HG03342 (cell line): ENCODE measurements around the gene SAMD1.
"Not testable (repeated sequence)": the region's sequence is repeated elsewhere in the genome, so short reads cannot be mapped to it uniquely, and the experiment has no call there.

ENCODE experiments used
- ATAC-seq: cut with Tn5 transposase; IDR thresholded peaks from one replicate; pipeline ENCODE4 v1.9.1; 2021; ENCODE audit warnings: mild to moderate bottlenecking, moderate library complexity; ENCODE audit not compliant: unreplicated experiment

Gene SAMD1

DNA sequence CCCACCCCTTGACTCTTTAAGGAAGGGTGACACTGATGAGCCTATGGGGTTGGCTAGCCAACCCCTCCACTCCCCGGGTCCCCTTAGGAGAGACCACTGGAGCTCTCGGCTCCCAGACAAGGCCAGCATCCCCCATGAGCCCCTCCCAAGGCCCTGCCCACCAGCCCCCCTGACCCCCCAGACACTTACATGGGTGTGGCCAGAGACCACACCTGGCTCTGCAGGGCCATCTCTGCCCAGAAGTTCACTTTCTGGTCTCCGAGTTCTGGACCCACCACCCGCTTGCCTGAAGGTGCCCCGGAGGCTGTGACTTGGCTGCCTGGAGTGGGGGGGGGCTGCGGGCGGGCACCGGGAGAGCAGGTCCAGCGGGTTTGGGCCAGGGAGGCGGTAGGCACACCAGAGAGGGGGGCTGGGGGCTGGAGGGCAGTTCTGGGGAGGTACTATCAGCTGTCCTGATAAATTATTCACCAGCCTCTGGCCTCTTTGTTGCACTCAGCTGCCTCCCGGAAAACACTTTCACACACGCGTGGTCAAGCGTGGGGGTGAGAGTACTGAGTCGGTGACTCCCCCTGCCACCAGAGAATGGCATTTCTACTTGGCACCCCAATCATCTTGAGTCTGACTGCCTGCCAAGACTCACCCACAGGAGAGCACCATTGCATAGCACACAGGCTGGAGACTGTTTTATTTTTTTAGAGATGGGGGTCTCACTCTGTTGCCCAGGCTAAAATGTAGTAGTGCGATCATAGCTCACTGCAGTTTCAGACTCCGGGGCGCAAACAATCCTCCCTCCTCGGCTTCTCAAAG, 28.6 kb downstream of the SAMD1 start, which contains the start of gene PALM3:
Gene PALM3 (minus strand): TSS at position 326 of the 807 bp plus-strand sequence. CDS start 96 bp downstream, at position 230.
- no peak for ATAC-seq

DNA sequence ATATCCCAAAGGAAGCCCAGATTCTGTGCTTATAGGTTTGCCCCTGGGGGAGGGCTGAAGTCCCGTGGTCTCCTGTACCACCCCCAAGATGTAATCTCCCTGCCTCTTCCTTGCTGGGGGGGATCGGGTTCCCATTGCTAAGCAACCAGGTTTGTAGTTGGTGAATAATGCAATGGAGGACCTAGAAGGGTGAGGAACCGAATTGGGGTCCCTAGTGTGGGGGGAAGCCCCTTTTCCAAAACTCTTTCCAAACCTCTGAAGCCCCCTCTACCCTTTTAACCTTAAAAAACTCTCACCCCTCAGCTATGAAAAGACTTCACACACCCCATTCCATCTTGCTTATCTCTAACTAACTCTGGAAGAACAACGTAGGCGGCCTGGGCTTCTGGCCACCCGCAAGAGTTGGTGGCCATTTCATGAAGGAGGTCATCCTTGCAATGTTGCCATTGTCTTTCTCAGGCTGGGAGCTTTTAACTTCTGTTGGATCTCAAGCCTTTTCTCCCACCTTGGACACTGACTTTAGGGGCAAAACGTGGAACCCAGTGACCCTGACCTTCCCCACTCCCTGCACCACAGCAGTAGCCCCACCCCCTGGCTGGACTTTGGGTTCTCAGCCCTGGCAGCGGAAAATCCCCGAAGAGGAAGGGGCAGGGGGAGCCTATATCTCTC, 29.3 kb downstream of the SAMD1 start:
- no peak for ATAC-seq

DNA sequence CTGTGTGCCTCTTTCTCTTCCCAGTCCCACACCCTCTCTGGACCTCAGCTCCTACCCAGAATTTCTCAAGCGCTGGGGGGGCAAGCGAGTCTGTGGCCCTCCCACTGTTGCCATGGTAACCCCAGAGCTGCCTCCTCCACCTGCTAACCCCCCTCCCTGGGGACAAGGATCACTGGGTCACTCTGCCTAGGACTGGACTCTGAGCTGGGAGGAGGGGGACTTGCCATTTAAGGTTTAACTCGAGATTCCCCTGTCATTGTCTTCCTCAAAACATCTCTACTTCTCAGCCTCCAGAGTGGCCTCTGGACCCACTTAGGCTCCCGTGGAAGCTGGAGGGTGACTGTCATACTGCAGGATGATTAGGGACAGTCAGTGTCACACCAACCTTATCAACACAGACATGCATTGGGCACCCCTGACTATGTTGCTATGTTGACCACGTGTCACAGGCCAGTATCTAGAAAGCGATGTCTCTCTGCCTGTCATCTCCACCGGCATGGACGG, 30.8 kb downstream of the SAMD1 start:
- ATAC-seq, result no peak

- no peak for ATAC-seq
These were observed 31.5 kb downstream of the SAMD1 start for GRCh38 chr19:14059093-14059480.

GRCh38 chr19:14058182-14059092, 32.1 kb downstream of the SAMD1 start:
- ATAC-seq, result no peak

- ATAC-seq, result no peak
These were observed 33.7 kb downstream of the SAMD1 start for GRCh38 chr19:14056741-14057356.

GRCh38 chr19:14056069-14056666, 34.4 kb downstream of the SAMD1 start:
- ATAC-seq, result no peak

DNA sequence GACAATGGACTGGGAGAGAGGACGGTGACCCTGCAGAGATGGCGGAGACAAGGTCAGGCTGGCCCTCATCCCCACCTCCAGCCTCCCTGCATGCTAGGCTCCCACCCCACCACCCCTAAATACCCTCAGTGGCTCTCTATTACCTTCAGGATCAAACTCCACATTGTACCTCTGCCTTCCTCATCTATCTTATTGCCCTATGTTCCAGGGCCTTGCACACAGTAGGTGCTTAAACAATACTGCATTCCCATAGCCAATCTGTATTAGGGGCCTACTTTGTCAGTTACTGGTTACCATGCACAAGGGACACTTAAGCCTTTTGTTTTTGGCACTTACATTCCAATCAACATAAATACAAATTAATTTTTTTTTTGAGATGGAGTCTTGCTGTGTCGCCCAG, 35.2 kb downstream of the SAMD1 start:
- no peak for ATAC-seq

DNA sequence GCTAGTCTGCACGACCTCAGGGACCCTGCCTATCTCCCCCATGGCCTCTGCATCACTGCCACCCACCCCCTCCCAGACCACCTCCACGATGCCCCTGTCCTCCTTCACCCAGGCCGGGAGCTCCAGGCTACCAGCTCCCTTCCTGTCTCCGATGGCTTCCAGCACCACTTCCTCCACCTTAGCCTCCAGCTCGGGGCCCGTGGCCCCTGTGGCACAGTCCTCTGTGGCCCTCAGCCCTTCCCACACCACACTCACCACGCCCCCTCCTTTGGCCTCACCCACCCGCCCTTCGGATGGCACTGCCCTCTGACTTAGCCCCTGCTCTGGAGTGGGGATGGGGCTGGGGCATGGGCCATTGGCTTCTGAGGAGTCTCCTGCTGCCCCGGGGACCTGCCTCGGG, 35.8 kb downstream of the SAMD1 start:
- no peak for ATAC-seq

- no peak for ATAC-seq
These were observed 36.5 kb downstream of the SAMD1 start for GRCh38 chr19:14054099-14054498.

DNA sequence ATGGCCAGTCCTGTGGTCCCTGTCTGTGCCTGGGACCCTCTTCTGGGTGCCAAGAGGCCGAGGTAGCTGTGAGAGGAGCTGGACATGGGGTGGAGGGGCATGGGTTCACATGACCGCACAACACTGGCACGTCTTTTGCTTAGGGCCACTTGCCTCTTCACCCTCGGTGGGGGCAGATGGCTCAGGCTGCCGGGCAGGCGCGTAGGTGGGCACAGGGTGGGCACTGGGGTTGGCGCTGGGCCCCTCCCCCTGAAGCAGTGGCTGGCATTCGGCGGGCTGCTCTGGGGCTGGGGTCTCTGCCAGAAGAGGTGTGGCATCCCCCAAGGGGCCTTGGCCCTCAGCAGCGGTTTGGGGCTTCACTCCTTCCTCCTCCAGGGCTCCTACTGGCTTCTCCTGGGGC, 37.1 kb downstream of the SAMD1 start:
- ATAC-seq, result no peak

GRCh38 chr19:14053032-14053431, 37.5 kb downstream of the SAMD1 start:
- ATAC-seq, result no peak

- no peak for ATAC-seq
These were observed 38.1 kb downstream of the SAMD1 start for GRCh38 chr19:14052470-14052869.

DNA sequence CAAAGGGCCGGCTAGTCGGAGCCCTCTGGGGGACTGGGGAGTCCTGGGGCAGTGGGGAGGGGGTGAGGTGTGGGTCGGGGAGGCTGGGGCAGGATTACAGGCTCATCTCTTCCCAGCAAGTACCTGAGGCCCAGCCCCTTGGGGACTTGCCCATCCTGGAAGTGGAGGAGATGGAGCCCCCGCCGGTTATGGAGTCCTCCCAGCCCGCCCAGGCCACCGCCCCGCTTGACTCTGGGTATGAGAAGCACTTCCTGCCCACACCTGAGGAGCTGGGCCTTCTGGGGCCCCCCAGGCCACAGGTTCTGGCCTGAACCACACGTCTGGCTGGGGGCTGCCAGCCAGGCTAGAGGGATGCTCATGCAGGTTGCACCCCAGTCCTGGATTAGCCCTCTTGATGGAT, 38.6 kb downstream of the SAMD1 start:
- no peak for ATAC-seq

- not testable (repeated sequence) for ATAC-seq
These were observed 39.6 kb downstream of the SAMD1 start for GRCh38 chr19:14050961-14051360.

DNA sequence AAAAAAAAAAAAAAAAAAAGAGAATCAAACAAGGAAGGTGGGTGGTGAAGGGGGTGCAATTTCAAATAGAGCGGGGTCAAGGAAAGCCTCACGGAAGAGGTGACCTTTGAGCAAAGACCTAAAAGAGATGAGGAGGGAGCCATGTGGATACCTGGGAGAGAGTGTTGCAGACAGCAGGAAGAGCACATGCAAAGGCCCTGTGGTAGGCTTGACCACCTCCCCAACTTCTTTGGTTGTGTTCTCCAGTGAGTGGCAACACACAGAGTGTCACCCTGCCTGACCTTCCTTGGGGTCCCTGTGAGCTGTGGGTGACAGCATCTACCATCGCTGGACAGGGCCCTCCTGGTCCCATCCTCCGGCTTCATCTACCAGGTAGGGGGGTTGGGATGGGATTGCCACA, 40.0 kb downstream of the SAMD1 start:
- ATAC-seq, result no peak

GRCh38 chr19:14048443-14049153, 42.0 kb downstream of the SAMD1 start:
- no peak for ATAC-seq

GRCh38 chr19:14047866-14048265, 42.7 kb downstream of the SAMD1 start:
- ATAC-seq, result not testable (repeated sequence)
